ENCODE results near the gene TNFSF9.
A peak's percentile ranks its signal among the peaks of the same experiment; 100 is the strongest.
"Not testable (repeated sequence)": the region's sequence is repeated elsewhere in the genome, so short reads cannot be mapped to it uniquely, and the experiment has no call there.

Gene TNFSF9

DNA sequence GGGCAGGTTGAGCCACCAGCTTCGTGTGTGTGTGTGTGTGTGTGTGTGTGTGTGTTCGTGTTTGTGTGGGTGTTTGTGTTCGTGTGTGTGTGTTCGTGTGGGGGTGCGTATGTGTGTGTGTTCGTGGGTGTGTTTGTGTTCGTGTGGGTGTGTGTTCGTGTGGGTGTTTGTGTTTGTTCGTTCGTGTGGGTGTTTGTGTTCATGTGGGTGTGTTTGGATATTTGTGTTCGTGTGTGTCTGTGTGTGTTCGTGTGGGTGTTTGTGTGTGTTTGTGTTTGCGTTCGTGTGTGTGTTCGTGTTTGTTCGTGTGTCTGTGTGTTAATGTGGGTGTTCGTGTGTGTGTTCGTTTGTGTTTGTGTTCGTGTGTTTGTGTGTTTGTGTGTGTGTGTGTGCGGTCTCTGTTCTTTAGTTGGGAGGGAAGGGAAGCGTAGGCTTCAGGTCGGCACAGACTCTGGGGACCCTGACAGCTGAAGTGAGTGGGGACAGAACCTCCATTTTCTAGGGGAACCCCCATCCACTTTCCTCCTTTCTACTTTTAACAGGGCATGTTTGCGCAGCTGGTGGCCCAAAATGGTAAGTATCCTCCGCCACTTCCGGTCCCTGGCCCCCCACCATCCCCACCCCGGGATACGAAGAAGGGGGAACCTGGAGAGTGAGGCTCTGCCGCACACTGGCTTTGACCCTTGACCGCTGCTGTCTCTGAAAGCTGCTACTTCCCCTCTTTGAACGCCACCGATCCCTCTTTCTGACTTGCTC, 1.6 kb downstream of the TNFSF9 start:
- DNase-seq, result no peak

DNA sequence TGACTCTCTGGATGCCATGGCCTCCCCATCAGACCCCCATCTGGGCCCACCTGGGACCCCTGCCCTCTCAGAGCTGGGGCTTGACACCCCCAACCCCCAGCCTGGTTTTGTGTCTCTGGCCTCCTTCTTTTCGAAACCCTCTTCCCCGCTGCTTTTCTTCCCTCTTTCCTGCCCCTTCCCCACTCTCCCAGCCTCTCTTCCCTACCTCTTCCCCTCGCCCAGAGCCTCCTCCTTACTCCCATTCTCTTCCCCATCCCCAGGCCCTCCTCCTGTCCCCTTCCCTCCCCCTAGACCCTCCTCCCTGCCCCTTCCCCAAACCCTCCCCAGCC, 2.1 kb downstream of the TNFSF9 start:
- no peak for DNase-seq

DNA sequence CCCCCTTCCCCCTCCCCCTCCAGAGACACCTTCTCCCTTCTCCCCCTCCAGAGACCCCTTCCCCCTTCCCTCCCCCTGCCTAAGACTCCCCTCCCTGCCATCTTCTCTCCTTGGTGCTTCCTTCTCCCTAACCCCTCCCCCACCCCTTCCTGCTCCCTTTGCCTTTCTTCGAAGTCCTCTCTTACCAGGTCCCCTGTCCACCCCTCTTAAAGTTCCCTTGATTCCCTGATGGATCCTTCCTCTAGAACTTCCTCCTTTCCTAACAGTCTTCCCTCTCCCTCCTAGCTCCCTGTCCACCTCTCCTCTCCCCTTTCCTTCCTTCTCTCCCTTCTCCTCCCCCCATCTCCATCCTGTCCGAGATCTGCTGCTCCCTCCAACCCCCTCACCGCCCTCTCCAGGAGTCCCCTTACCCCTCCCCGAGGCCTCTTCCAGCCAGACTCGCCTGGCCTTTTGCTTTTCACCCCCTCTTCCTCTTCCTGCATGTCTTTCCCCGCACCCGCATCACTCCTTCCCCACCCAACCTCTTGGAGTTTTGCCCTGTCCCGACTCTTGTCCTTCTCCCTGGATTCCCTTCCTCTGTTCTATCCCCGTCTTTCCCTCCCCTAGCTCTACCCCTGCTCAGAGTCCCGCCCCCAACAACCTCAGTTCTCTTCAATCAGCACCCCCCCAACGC, 3.1 kb downstream of the TNFSF9 start:
- no peak for DNase-seq

DNA sequence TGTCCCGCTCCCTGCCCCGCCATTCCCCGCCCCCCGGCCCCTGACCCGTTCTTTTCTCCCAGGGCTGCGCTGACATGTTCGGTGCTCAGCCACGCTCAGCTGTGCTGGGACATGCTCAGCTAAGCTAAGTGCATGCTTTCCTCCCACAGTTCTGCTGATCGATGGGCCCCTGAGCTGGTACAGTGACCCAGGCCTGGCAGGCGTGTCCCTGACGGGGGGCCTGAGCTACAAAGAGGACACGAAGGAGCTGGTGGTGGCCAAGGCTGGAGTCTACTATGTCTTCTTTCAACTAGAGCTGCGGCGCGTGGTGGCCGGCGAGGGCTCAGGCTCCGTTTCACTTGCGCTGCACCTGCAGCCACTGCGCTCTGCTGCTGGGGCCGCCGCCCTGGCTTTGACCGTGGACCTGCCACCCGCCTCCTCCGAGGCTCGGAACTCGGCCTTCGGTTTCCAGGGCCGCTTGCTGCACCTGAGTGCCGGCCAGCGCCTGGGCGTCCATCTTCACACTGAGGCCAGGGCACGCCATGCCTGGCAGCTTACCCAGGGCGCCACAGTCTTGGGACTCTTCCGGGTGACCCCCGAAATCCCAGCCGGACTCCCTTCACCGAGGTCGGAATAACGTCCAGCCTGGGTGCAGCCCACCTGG, 3.7 kb downstream of the TNFSF9 start:
- DNase-seq, result no peak

DNA sequence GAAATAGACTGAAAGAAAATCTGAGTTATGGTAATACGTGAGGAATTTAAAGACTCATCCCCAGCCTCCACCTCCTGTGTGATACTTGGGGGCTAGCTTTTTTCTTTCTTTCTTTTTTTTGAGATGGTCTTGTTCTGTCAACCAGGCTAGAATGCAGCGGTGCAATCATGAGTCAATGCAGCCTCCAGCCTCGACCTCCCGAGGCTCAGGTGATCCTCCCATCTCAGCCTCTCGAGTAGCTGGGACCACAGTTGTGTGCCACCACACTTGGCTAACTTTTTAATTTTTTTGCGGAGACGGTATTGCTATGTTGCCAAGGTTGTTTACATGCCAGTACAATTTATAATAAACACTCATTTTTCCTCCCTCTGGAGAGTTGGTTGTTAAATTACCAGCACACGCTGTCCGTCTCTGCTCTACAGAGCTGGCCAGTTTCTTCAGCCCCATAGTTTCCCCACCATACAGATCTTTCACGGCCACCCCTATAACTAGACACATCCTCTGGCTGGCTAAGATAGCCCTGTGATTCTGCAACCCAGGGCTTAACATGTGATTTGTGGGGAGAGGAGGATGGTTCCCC, 4.8 kb downstream of the TNFSF9 start:
- DNase-seq, result no peak

DNA sequence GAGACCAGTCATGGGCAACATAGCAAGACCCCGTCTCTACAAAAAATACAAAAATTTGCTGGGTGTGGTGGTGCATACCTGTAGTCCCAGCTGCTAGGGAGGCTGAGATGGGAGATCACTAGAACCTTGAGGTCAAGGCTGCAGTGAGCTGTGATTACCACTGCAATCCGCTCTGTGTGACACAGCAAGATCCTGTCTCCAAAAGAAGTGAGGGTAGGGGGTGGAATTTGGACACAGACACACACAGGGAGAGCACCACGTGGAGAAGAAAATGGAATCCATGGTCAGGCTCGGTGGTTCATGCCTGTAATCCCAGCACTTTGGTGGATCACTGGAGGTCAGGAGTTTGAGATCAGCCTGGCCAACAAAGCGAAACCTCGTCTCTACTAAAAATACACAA, 8.7 kb downstream of the TNFSF9 start:
- DNase-seq, result no peak

DNA sequence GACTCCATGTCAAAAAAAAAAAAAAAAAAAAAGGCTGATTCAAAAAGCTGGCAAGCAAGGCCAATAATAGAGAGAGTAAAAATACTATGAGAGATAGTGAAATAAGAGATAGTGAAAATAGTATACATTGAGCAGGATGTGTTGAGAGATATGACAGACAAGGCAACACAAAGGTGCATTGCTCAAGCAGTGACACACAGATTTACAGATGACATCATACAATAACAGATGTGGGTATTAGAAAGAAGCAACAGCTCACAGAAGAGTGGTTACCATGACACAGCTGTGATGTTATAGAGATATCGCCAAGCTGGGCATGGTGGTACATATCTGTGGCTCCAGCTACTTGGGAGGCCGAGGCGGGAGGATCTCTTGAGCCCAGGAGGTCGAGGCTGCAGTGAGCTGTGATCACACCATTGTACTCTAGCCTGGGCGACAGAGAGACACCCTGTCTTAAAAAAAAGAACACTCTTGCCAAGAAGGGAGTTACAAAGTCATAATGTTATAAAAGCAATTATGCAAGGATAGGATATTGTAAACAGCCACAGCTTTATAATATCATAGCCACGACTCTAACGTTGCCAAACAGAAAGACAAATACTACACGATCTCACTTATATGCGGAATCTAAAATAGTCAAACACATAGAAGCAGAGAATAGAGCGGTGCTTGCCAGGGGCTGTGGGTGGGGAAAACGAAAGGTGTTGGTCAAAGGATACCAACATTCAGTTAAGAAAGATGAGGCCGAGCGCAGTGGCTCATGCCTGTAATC, 10.3 kb downstream of the TNFSF9 start:
- no peak for DNase-seq

DNA sequence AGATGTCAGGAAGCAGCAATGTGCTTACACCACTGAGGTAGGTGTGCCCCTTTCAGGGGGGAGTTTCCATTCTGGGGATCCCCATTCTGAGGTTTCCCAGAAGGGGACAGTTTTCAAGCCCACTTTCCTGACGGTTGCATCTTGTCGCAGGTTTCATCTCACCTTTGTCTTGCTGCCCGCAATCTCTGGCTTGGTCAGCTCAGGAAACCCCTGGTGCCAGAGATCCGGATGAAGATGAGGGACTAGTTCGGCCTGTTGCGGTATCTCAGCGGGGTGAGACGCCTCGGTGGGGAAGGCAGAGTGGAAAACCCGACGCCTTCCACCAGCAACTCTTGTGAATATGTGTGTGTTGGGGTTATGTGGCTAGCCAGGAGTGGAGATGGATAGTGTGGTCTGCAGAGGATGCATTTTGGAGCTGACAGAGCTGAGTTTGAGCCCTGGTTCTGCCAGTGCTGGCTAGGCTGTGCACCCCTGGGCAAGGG, 13.1 kb downstream of the TNFSF9 start:
- no peak for DNase-seq

DNA sequence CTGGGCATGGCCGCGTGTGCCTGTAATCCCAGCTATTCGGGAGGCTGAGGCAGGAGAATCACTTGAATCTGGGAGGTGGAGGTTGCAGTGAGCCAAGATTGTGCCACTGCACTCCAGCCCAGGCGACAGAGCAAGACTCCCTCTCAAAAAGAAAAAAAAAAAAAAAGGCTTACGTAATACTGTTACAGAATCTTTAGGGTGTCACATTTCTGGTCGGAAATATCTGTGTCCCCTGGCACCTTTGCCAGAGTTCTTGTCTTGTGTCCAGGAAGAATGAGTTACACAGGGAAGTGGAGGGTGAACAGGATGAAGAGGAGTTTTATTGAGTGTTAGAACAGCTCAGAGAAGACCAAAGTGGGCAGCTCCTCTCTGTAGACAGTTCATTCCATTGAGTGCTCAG, 19.9 kb downstream of the TNFSF9 start:
- not testable (repeated sequence) for DNase-seq

DNA sequence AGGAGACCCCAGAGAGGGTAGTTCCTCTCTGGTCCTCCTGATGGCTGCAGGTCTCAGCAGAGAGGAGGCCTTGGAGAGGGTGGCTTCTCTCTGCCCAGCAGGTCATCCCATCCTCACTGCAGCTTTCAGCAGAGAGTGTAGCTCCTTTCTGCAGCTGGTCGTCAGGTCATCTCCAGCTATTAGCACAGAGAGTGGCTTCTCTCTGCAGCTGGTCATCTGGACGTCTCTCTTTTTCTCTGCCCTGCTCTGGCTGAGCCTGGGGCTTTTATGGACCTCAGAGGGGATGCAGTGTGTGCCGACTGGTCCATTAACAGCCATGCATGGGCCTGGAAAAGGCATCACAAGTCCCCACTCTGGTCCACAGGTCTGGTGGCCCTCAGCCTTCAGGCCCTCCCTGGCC, 20.3 kb downstream of the TNFSF9 start:
- no peak for DNase-seq

DNA sequence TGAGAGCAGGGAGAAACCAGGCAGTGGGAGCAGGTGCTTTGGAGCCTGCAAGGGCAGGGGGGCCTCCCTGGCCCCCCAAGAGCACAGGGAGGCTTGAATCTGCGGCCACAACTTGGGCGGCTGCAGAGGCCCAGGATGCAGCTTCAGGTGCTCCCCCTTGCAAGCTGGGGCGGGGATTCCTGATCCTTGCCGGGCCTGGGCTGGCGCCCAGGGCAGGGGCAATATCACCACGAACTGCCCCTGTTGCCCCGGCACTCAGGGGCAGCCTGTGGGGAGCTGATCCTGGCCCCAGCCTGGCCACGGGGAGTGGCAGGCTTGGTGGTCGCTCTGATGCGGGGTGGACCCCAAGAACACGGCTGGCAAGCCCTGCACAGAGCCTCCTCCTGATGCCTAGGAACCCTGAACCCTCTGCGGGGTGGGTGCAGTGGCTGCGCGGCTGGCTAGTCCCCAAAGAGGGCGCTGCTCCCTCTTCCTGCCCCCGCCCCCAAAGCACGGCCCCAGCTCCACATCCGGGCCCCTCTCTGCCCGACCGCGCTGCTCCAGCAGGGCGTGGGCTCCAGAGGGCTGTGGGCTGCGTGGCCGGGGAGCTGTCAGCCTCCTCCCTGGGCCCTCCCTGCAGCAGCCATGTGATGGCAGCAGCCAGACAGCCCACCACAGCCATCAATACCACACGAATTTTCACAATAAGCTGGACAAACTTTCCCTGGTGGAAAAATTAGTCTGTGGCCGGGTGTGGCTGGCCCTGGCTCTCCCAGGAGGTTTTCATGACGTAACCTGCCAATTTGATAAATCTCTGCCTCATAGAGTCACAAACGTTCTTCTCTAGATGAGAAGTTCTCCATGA, 21.0 kb downstream of the TNFSF9 start:
- peak; percentile 43 for DNase-seq

DNA sequence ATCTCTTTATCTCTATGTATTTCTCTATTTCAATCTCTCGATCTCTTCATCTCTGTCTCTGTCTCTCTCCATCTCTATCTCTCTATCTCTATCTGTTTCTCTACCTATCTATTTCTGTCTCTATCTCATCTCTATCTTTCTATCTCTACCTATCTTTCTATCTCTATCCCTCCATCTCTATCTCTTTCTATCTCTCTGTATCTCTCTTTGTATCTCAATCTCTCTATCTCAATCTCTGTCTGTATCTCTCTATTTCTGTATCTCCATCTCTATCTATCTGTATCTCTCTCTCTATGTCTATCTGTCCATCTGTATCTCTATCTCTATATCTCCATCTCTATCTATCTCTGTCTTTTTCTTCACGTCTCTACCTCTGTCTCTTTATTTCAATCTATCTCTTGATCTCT, 25.2 kb downstream of the TNFSF9 start:
- DNase-seq, result no peak

DNA sequence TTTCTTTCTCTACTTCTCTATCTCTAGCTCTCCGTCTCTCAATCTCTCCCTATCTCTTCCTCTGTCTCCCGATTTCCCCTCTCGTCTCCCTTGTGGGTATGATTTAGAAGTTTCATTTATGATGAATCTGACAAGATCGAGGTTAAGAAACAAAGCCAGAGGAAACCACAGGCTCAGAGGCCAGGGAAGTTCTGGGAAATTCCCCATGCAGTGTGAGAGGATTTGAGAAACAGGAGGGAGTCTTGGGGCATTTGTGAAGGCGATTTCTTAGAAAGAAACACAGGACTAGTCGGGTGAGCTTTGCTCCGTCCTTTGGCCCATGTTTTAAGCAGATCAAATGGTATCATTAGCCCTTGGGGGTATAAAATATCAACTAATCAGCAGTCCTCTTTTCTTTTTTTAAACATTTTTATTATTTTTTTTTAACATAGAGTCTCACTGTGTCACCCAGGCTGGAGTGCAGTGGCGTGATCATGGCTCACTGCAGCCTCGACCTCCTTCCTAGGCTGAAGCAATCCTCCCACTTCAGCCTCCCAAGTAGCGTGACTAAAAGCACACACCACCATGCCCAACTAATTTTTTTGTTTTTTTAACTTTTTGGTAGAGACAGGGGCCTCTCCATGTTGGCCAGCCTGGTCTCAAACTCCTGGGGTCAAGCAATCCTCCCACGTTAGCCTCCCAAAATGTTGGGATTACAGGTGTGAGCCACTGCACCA, 25.8 kb downstream of the TNFSF9 start:
- DNase-seq, result peak; percentile 26

DNA sequence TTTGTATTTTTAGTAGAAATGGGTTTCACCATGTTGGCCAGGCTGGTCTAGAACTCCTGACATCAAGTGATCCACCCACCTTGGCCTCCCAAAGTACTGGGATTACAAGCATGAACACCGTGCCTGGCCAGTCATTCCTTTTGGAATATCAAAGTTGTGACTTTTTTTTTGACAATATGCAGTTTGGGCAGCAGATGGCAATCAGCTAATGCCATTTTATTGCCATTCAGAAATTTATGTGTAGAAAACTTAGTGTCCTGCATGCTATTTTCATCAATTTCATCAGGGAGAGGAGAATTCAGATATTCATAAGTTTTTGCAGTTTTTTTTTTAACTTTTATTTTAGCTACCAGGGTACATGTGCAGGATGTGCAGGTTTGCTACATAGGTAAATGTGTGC, 31.6 kb downstream of the TNFSF9 start:
- not testable (repeated sequence) for DNase-seq

DNA sequence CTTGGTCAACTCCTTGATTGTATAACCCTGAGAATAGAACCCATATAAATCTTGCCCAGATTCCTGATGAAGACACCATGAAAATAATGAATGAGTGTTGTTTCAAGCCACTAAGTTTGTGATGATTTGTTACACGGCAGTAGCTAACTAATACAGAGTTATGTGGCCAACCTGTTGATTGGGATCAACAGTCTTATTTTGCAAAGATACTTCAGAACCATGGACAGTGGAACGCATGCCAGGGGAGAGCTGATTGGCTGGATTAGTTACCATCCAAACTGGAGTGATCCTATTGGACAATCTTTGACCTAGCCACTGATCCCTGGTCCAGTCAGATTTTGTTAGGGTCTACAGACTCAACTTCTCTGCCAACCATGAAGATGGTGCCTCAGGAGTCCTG, 33.6 kb downstream of the TNFSF9 start:
- DNase-seq, result peak; percentile 28

DNA sequence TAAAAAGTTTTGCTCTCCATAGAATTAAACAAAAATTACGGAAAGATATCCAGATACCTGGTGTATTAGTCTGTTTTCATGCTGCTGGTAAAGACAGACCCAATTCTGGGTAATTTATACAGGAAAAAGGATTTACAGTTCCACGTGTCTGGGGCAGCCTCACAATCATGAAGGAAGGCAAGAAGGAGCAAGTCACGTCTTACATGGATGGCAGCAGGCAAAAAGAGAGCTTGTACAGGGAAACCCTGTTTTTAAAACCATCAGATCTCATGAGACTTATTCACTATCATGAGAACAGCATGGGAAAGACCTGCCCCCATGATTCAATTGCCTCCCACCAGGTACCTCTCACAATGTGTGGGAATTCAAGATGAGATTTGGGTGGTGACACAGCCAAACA, 35.9 kb downstream of the TNFSF9 start:
- not testable (repeated sequence) for DNase-seq

DNA sequence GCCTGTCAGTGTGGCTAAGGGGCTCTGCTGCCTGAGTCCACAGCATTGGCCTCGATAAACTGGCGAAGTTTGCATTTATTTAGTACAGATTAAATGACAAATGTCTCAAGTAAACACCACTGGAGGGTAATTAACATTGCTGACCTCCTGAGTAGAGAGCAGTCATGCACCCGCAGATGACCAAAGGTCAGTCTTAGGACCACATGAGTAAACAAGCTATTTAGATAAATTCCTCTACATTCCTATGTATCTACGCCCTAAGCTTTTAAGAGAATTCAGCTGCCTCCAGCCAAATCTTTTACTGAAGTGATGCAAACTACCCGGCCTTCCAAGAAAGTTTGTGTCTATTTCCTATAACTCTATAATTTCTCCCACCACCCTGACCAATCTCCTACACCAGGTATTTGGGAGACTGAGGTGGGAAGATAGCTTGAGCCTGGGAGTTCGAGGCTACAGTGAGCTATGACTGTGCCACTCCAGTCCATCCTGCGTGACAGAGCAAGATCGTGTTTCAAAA, 37.2 kb downstream of the TNFSF9 start:
- no peak for DNase-seq

DNA sequence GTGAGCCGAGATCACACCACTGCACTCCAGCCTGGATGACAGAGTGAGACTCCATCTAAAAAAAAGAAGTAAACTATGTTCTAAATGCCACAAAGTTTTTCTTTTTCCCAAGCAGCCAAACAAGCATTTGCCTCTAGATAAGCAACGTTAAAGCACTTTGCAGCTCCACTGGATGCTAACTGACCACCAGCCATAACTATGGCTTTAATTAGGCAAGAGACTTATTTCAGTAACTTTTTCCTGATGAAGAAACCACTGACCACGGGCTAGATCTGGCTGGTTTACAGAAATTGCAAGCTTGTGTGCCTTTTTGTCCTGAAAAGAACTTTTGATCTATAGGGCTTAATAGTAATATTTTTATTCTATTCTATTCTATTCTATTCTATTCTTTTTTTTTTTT, 38.0 kb downstream of the TNFSF9 start:
- DNase-seq, result no peak

DNA sequence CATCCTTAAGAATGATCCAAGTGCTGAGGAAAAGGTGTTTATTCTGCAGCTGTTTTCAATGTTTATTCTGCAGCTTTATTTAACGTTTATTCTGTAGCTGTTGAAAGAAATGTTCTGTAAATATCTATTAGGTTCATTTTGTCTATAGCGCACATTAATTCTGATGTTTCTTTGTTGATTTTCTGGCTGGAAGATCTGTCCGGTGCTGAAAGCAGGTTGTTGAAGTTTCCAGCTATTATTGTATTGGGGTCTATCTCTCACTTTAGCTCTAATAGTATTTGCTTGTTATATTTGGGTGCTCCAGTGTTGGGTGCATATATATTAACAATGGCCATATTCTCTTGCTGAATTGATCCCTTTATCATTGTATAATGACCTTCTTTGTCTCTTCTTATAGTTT, 39.9 kb downstream of the TNFSF9 start:
- DNase-seq, result no peak

DNA sequence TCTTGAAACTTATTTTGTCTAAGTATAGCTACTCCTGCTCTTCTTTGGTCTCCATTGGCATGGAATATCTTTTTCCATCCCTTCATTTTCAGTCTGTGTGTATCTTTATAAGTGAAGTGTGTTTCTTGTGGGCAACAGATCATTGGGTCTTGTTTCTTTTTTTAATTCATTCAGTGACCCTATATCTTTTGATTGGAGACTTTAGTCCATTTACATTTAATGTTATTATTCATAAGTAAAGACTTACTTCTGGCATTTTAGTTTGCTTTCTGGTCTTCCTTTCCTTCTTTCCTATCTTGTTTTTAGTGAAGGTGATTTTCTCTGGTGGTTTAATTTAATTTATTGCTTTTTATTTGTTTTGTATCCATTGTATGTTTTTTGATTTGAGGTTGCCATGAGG, 40.3 kb downstream of the TNFSF9 start:
- DNase-seq, result no peak

DNA sequence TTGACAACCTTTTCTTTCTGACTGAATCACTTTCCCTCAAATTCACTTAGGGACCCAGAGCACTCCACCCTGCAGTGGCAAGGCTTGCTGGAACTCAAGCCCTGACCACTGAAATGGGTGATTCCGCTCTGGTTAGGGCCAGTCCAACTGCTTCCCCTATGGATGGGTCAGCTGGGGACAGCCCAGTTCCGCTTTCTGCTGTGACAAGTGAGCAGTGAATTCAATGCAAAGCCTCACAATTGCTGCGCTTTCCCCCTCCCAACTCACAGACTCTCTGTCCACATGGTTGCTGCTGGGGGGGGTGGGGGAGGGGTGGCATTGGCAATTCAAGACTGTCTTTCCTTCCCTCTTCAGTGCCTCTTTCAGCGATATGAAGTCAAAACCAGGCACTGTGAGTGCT, 41.4 kb downstream of the TNFSF9 start:
- no peak for DNase-seq
